Measurements from ENCODE around the gene STIP1.

DNA sequence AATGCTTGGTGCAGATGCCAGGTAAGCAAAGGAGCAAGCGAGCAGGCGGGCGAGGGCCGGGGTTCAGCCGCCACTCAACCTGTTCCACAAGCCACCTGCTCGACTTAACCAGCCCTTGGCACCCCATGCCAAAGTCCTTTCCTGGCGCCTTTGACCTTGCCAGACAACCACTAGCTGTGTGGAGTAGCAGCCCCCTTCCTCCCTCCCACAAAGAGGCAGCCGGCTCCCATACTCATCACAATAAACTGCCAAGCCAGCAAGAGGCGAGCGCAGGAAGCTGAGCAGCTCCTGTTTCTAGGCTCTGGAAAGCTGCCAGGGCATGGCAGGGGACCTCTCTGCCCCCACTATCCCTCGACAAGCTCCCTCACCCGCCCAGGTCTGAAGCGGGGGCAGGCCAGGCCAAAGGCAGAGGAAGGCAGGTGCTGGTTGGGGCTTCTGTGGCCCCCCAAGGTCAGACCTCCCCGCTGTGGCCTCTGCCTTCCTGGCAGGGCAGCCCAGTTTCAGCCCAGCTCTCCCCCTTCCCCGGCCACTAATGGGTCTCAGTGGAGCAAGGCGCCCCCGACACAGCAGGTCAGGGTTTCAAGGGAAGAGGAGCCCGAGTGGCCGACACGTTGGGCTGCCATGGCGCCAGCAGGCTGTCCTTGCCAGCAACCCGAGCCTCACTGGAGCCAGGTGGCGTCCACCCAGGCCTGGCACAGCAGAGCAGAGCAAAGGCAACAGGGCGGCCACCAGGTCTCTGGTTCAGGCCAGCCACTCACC is 35.3 kb upstream of the STIP1 start:
- TF ChIP-seq TAF1 (IDR thresholded peaks at IDR 0.05; ENCODE audit: low read depth, low read length) (no peak), GABPA (IDR thresholded peaks at IDR 0.05; ENCODE audit: borderline replicate concordance, insufficient read depth, low read length) (no peak), GTF2F1 (IDR thresholded peaks at IDR 0.05; ENCODE audit: borderline replicate concordance, low read depth, low read length) (no peak), POLR2AphosphoS5 (IDR thresholded peaks at IDR 0.05; ENCODE audit: low read depth, low read length) (no peak), CEBPB (IDR thresholded peaks at IDR 0.05; ENCODE audit: low read depth, low read length) (no peak), EZH2 (IDR thresholded peaks at IDR 0.05; ENCODE audit: low read depth, low read length, severe bottlenecking) (no peak), CREB1 (IDR thresholded peaks at IDR 0.05) (no peak)
- TF ChIP-seq, protein P1, sequence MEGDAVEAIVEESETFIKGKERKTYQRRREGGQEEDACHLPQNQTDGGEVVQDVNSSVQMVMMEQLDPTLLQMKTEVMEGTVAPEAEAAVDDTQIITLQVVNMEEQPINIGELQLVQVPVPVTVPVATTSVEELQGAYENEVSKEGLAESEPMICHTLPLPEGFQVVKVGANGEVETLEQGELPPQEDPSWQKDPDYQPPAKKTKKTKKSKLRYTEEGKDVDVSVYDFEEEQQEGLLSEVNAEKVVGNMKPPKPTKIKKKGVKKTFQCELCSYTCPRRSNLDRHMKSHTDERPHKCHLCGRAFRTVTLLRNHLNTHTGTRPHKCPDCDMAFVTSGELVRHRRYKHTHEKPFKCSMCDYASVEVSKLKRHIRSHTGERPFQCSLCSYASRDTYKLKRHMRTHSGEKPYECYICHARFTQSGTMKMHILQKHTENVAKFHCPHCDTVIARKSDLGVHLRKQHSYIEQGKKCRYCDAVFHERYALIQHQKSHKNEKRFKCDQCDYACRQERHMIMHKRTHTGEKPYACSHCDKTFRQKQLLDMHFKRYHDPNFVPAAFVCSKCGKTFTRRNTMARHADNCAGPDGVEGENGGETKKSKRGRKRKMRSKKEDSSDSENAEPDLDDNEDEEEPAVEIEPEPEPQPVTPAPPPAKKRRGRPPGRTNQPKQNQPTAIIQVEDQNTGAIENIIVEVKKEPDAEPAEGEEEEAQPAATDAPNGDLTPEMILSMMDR (IDR thresholded peaks at IDR 0.05; ENCODE audit: control extremely low read depth in 1 of 3, insufficient read depth in 1 of 3, low read depth in 1 of 3, low read length in 3 of 3): no peak
- TF ChIP-seq, protein P2, sequence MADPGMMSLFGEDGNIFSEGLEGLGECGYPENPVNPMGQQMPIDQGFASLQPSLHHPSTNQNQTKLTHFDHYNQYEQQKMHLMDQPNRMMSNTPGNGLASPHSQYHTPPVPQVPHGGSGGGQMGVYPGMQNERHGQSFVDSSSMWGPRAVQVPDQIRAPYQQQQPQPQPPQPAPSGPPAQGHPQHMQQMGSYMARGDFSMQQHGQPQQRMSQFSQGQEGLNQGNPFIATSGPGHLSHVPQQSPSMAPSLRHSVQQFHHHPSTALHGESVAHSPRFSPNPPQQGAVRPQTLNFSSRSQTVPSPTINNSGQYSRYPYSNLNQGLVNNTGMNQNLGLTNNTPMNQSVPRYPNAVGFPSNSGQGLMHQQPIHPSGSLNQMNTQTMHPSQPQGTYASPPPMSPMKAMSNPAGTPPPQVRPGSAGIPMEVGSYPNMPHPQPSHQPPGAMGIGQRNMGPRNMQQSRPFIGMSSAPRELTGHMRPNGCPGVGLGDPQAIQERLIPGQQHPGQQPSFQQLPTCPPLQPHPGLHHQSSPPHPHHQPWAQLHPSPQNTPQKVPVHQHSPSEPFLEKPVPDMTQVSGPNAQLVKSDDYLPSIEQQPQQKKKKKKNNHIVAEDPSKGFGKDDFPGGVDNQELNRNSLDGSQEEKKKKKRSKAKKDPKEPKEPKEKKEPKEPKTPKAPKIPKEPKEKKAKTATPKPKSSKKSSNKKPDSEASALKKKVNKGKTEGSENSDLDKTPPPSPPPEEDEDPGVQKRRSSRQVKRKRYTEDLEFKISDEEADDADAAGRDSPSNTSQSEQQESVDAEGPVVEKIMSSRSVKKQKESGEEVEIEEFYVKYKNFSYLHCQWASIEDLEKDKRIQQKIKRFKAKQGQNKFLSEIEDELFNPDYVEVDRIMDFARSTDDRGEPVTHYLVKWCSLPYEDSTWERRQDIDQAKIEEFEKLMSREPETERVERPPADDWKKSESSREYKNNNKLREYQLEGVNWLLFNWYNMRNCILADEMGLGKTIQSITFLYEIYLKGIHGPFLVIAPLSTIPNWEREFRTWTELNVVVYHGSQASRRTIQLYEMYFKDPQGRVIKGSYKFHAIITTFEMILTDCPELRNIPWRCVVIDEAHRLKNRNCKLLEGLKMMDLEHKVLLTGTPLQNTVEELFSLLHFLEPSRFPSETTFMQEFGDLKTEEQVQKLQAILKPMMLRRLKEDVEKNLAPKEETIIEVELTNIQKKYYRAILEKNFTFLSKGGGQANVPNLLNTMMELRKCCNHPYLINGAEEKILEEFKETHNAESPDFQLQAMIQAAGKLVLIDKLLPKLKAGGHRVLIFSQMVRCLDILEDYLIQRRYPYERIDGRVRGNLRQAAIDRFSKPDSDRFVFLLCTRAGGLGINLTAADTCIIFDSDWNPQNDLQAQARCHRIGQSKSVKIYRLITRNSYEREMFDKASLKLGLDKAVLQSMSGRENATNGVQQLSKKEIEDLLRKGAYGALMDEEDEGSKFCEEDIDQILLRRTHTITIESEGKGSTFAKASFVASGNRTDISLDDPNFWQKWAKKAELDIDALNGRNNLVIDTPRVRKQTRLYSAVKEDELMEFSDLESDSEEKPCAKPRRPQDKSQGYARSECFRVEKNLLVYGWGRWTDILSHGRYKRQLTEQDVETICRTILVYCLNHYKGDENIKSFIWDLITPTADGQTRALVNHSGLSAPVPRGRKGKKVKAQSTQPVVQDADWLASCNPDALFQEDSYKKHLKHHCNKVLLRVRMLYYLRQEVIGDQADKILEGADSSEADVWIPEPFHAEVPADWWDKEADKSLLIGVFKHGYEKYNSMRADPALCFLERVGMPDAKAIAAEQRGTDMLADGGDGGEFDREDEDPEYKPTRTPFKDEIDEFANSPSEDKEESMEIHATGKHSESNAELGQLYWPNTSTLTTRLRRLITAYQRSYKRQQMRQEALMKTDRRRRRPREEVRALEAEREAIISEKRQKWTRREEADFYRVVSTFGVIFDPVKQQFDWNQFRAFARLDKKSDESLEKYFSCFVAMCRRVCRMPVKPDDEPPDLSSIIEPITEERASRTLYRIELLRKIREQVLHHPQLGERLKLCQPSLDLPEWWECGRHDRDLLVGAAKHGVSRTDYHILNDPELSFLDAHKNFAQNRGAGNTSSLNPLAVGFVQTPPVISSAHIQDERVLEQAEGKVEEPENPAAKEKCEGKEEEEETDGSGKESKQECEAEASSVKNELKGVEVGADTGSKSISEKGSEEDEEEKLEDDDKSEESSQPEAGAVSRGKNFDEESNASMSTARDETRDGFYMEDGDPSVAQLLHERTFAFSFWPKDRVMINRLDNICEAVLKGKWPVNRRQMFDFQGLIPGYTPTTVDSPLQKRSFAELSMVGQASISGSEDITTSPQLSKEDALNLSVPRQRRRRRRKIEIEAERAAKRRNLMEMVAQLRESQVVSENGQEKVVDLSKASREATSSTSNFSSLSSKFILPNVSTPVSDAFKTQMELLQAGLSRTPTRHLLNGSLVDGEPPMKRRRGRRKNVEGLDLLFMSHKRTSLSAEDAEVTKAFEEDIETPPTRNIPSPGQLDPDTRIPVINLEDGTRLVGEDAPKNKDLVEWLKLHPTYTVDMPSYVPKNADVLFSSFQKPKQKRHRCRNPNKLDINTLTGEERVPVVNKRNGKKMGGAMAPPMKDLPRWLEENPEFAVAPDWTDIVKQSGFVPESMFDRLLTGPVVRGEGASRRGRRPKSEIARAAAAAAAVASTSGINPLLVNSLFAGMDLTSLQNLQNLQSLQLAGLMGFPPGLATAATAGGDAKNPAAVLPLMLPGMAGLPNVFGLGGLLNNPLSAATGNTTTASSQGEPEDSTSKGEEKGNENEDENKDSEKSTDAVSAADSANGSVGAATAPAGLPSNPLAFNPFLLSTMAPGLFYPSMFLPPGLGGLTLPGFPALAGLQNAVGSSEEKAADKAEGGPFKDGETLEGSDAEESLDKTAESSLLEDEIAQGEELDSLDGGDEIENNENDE (IDR thresholded peaks at IDR 0.05; ENCODE audit: insufficient replicate concordance, low read length): no peak

All from H1 (cell line).